GM18519 (cell line): ENCODE results near the gene TEX26.
"Not testable (repeated sequence)": the region's sequence is repeated elsewhere in the genome, so short reads cannot be mapped to it uniquely, and the experiment has no call there.

ENCODE experiments used
- ATAC-seq: cut with Tn5 transposase; IDR thresholded peaks from one replicate; pipeline ENCODE4 v1.9.1; 2021; ENCODE audit warnings: mild to moderate bottlenecking, moderate library complexity; ENCODE audit not compliant: unreplicated experiment, low FRiP score

The TEX26 gene

GRCh38 chr13:30918662-30919405 is 13.6 kb upstream of the TEX26 start:
- no peak for ATAC-seq

GRCh38 chr13:30920162-30920909 is 12.1 kb upstream of the TEX26 start:
- no peak for ATAC-seq

GRCh38 chr13:30923418-30923817 is 9.0 kb upstream of the TEX26 start:
- ATAC-seq: no peak

- ATAC-seq: no peak
Observed at GRCh38 chr13:30924721-30925120, 7.7 kb upstream of the TEX26 start.

- ATAC-seq: no peak
Observed at GRCh38 chr13:30925429-30925828, 7.0 kb upstream of the TEX26 start.

GRCh38 chr13:30926781-30927180 is 5.7 kb upstream of the TEX26 start:
- ATAC-seq: no peak

- ATAC-seq: not testable (repeated sequence)
Observed at GRCh38 chr13:30927188-30927587, 5.3 kb upstream of the TEX26 start.

- ATAC-seq: no peak
Observed at GRCh38 chr13:30927595-30927994, 4.9 kb upstream of the TEX26 start.

- no peak for ATAC-seq
Observed at GRCh38 chr13:30928978-30929377, 3.5 kb upstream of the TEX26 start.

- no peak for ATAC-seq
Observed at GRCh38 chr13:30933354-30933670, 856 bp downstream of the TEX26 start.

GRCh38 chr13:30934381-30934780 is 1.9 kb downstream of the TEX26 start:
- ATAC-seq: no peak

GRCh38 chr13:30934803-30935202 is 2.3 kb downstream of the TEX26 start:
- no peak for ATAC-seq

- no peak for ATAC-seq
Observed at GRCh38 chr13:30936971-30937370, 4.5 kb downstream of the TEX26 start.

- no peak for ATAC-seq
Observed at GRCh38 chr13:30943881-30944280, 11.4 kb downstream of the TEX26 start.

- ATAC-seq: no peak
Observed at GRCh38 chr13:30957258-30957943, 24.9 kb downstream of the TEX26 start.

- ATAC-seq: no peak
Observed at GRCh38 chr13:30959678-30960077, 27.2 kb downstream of the TEX26 start.

GRCh38 chr13:30963791-30964190 is 31.3 kb downstream of the TEX26 start:
- no peak for ATAC-seq

- ATAC-seq: no peak
Observed at GRCh38 chr13:30965380-30965779, 32.9 kb downstream of the TEX26 start.

- ATAC-seq: no peak
Observed at GRCh38 chr13:30966101-30966500, 33.6 kb downstream of the TEX26 start.

GRCh38 chr13:30968846-30969245 is 36.4 kb downstream of the TEX26 start:
- ATAC-seq: no peak

- no peak for ATAC-seq
Observed at GRCh38 chr13:30971575-30971974, 39.1 kb downstream of the TEX26 start.
